CD8-positive, alpha-beta memory T cell (primary cell): ENCODE data around the gene BARD1. TPM values are rescaled to one million over a fixed set of nuclear protein-coding genes. Genes with fewer than 3 reads are reported as not detected.

Source experiments
- CTCF ChIA-PET: fragments of 350-600 bp; sonication (Branson Sonifier 250); formaldehyde crosslinking; loops from one replicate; lab custom pipeline; 2021; ENCODE audit warnings: antibody characterized with exemption; lab: Charles Lee
- POLR2A ChIA-PET: fragments of 350-600 bp; sonication (Branson Sonifier 250); formaldehyde crosslinking; loops from one replicate; lab custom pipeline; 2021; ENCODE audit warnings: antibody characterized with exemption; lab: Charles Lee
- DNase-seq, 5 donors: peaks; one replicate each; pipeline versions ENCODE4 v3.0.0 to v3.0.0-alpha.2; 2020 to 2022; ENCODE audit warnings: mixed read lengths in 1 of 5
- H3K27ac ChIP-seq: one replicate; pipeline ENCODE4 v1.7.0; 2013; ENCODE audit warnings: low read depth, mild to moderate bottlenecking, low read length, moderate library complexity
- H3K27me3 ChIP-seq: 2 replicates; pipeline ENCODE4 v1.7.0; 2013; ENCODE audit warnings: low read length, mild to moderate bottlenecking; ENCODE audit not compliant: insufficient read depth, poor library complexity, severe bottlenecking
- H3K36me3 ChIP-seq: 2 replicates; pipeline ENCODE4 v1.7.0; 2013; ENCODE audit warnings: mild to moderate bottlenecking, low read length, moderate library complexity; ENCODE audit not compliant: insufficient read depth
- H3K4me1 ChIP-seq: 2 replicates; pipeline ENCODE4 v1.7.0; 2013; ENCODE audit warnings: mild to moderate bottlenecking, low read length, moderate library complexity; ENCODE audit not compliant: insufficient read depth
- H3K4me3 ChIP-seq: 2 replicates; pipeline ENCODE4 v1.7.0; 2013; ENCODE audit warnings: mild to moderate bottlenecking, low read length
- H3K9me3 ChIP-seq: 2 replicates; pipeline ENCODE4 v1.7.0; 2013; ENCODE audit warnings: mild to moderate bottlenecking, low read length
- H3K27ac Mint-ChIP-seq, 8 donors: one replicate each; pipeline ENCODE4 v1.8.0; 2020 to 2021; ENCODE audit warnings: mixed read lengths in 8 of 8, mild to moderate bottlenecking in 6 of 8, inconsistent platforms in 3 of 8, moderate library complexity in 3 of 8
- H3K27me3 Mint-ChIP-seq, 2 donors: one replicate each; pipeline ENCODE4 v1.8.0; 2020 to 2021; ENCODE audit warnings: mixed read lengths in 2 of 2, mild to moderate bottlenecking in 1 of 2, moderate library complexity in 1 of 2
- H3K36me3 Mint-ChIP-seq, 3 donors: one replicate each; pipeline ENCODE4 v1.8.0; 2020 to 2021; ENCODE audit warnings: mixed read lengths in 3 of 3, inconsistent platforms in 1 of 3, mild to moderate bottlenecking in 1 of 3
- H3K4me1 Mint-ChIP-seq, 3 donors: one replicate each; pipeline ENCODE4 v1.8.0; 2020 to 2021; ENCODE audit warnings: mixed read lengths in 3 of 3, inconsistent platforms in 1 of 3, mild to moderate bottlenecking in 1 of 3
- H3K4me3 Mint-ChIP-seq, 7 donors: one replicate each; pipeline ENCODE4 v1.8.0; 2020 to 2021; ENCODE audit warnings: mixed read lengths in 7 of 7, mild to moderate bottlenecking in 6 of 7, moderate library complexity in 4 of 7, inconsistent platforms in 2 of 7
- H3K9me3 Mint-ChIP-seq, 5 donors: one replicate each; pipeline ENCODE4 v1.8.0; 2020 to 2022; ENCODE audit warnings: mixed read lengths in 5 of 5, mild to moderate bottlenecking in 3 of 5, moderate library complexity in 2 of 5, inconsistent platforms in 1 of 5
- polyA plus RNA-seq: library from polyadenylated mRNA; unstranded; fragments of 300-500 nt; fragmentation: Illumina TruSeq; gene quantifications from one replicate; pipeline ENCODE4 v1.2.3, GENCODE V29; 2021
- total RNA-seq, 2 experiments: library from RNA; stranded (reverse); gene quantifications; one replicate each; pipeline ENCODE4 v1.2.3, GENCODE V29; 2021

The BARD1 gene
- total and polyA plus RNA-seq, 3 experiments from 2014 or later, result 7.2 to 20.0 (median 18.3) TPM

DNA sequence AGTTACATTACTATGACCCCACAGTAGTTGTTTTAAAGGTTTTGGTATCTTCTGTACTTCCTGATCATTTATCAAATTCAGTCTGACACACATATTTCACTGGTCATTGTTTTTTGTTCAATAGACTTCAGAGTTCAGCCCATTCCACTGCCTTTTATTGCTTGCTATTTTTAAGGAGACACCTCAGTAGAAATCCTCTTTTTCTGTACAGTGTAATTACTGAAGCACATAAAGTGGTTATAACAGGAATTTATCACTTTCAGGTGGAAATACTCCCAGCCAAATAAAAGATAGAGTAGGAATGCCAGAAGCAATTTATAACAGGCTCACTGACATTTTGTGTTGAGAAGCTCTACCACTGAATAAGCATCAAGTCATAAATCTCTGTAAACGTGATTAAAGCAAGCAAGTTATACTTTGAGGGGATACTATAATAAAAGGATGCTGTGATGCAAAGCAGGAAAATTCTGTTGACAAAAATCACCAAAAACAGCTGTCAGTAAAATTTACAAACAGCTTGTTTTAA, 6.6 kb upstream of the BARD1 start:
- H3K27me3 ChIP-seq, result no peaks in the 10 kb centered on the region
- ChIA-PET POLR2A (no interaction called here), CTCF (no interaction called here)
- no peaks in the 10 kb centered on the region for H3K36me3 ChIP-seq
- DNase-seq, result no peak
- Mint-ChIP-seq H3K4me3 (no peak overlapping the region), H3K36me3 (no peaks in the 10 kb centered on the region), H3K9me3 (no peaks in the 10 kb centered on the region), H3K4me1 (peaks cover 0 to under 1% (median 0%) of the 10 kb centered on the region in 3 donors), H3K27me3 (peaks cover 6 to 34% of the 10 kb centered on the region in 2 donors), H3K27ac (no peak overlapping the region)
- H3K4me1 ChIP-seq, result no peaks in the 10 kb centered on the region
- H3K9me3 ChIP-seq, result no peaks in the 10 kb centered on the region
- no peak overlapping the region for H3K27ac ChIP-seq
- H3K4me3 ChIP-seq, result no peak overlapping the region

DNA sequence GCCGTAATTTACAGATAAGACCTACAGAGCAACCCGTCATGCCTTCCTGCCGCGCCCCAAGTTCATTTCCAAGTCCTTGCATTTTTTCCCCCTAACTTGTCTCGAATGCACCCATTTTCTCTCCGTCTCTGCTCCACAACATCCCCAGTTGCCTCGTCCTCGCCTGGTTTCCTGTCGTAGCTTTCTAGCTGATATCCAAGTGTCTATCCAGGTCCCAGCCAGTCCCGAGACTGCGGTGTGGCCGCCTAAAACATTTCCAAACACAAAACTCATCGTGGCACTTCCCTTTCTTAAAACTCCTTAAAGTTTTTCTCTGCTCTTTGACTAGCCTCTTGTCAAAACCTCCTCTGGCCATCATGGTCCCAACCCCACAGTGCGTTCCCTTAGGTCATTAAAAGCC, 1.2 kb upstream of the BARD1 start:
- DNase-seq, result peak in 1 of 5 donors; percentile 4
- peak overlapping the region; percentile 68 for H3K27ac ChIP-seq
- H3K4me1 ChIP-seq, result peaks cover 10% of the 10 kb centered on the region
- Mint-ChIP-seq H3K27me3 (peaks cover 3 to 5% of the 10 kb centered on the region in 2 donors), H3K4me1 (peaks cover 26 to 38% (median 37%) of the 10 kb centered on the region in 3 donors), H3K4me3 (peak overlapping the region; percentile 89 to 96 (median 95)), H3K9me3 (no peaks in the 10 kb centered on the region), H3K36me3 (peaks cover 0 to 13% (median 0%) of the 10 kb centered on the region in 3 donors), H3K27ac (peak overlapping the region in 7 of 8 donors; percentile 17 to 88 (median 62))
- no peaks in the 10 kb centered on the region for H3K27me3 ChIP-seq
- CTCF ChIA-PET, result no interaction called here
- H3K36me3 ChIP-seq, result no peaks in the 10 kb centered on the region
- POLR2A ChIA-PET, result no interaction called here
- H3K4me3 ChIP-seq, result no peak overlapping the region
- no peaks in the 10 kb centered on the region for H3K9me3 ChIP-seq

DNA sequence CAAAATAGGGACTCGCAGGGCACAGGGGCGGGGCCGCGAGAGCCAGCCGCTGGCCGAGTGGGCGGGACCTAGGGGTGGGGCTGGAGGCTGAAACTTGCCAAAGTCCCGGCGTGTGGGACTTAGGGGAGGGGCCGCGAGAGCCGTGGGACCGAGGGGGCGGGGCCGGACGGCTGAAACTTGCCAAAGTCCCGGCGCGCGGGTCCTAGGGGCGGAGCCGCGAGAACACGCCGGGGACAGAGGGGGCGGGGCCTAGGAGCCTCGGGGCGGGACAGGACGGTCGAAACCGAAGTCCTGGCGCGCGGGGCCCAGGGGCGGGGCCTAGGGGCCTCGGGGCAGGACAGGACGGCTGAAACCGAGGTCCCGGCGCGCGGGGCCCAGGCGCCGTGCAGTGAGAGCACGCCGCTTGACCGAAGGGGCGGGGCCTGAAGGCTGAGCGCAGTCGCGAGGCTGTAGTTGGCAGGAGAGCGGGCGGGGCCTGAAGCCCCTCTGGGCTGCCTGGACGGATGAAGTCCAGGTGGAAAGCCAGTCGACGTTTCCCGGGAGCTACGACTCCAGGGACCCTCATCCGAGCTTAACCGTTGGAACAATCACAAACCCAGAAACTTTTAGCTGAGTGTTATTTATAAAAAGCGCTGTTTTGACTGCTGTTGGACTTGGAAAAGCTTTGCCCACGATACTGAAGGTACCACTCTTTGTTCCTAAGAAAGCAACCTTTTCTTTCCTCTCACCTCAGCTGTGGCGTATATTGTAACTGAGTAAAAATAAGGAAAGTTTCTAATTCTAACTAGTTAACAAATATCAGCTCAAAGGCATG, 475 bp upstream of the BARD1 start:
- peak overlapping the region; percentile 38 for H3K4me3 ChIP-seq
- CTCF ChIA-PET, result no interaction called here
- peak; percentile 87 to 99 (median 97) for DNase-seq
- Mint-ChIP-seq H3K4me3 (peak overlapping the region; percentile 89 to 96 (median 95)), H3K27me3 (peaks cover 3 to 4% of the 10 kb centered on the region in 2 donors), H3K9me3 (no peaks in the 10 kb centered on the region), H3K36me3 (peaks cover 0 to 13% (median 0%) of the 10 kb centered on the region in 3 donors), H3K27ac (peak overlapping the region; percentile 61 to 94 (median 74)), H3K4me1 (peaks cover 28 to 44% (median 43%) of the 10 kb centered on the region in 3 donors)
- peak overlapping the region; percentile 68 for H3K27ac ChIP-seq
- POLR2A ChIA-PET, result no interaction called here
- no peaks in the 10 kb centered on the region for H3K9me3 ChIP-seq
- H3K4me1 ChIP-seq, result peaks cover 10% of the 10 kb centered on the region
- H3K36me3 ChIP-seq, result no peaks in the 10 kb centered on the region
- no peaks in the 10 kb centered on the region for H3K27me3 ChIP-seq

DNA sequence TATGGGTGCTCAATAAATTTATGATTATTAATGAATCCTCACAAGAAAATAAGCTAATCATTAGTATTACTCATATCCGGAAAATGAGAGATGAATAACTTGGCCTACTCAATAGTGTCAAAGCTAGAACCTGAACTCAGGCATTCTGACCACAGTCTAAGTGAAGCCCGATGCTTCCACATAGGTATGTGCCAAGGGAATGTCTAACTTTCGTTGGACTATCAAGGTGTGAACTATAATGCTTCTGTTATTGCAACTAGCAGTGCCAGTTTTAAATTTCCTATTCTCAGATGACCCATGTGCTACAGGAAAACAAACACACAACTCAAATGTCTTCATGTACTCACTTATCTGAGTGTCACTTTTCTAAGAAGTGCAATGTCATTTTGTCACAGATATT, 1.8 kb downstream of the BARD1 start:
- Histone ChIP-seq H3K27ac (peak overlapping the region; percentile 45), H3K4me3 (peak overlapping the region; percentile 22), H3K27me3 (no peaks in the 10 kb centered on the region), H3K4me1 (peaks cover 10% of the 10 kb centered on the region), H3K36me3 (no peaks in the 10 kb centered on the region), H3K9me3 (no peaks in the 10 kb centered on the region)
- peaks cover 0 to 13% (median 0%) of the 10 kb centered on the region in 3 donors for H3K36me3 Mint-ChIP-seq
- DNase-seq, result no peak
- ChIA-PET POLR2A (no interaction called here), CTCF (interaction anchor here (1.7 kb wide), 1 partner anchor 1524 kb away, joined by 4 read pairs; the partner anchor contains the start of gene SPAG16)
- peak overlapping the region; percentile 86 to 97 (median 93) for H3K27ac Mint-ChIP-seq
- H3K4me3 Mint-ChIP-seq, result peak overlapping the region; percentile 89 to 96 (median 95)
- H3K4me1 Mint-ChIP-seq, result peaks cover 30 to 59% (median 44%) of the 10 kb centered on the region in 3 donors
- peaks cover 0 to 1% of the 10 kb centered on the region in 2 donors for H3K27me3 Mint-ChIP-seq
- no peaks in the 10 kb centered on the region for H3K9me3 Mint-ChIP-seq

DNA sequence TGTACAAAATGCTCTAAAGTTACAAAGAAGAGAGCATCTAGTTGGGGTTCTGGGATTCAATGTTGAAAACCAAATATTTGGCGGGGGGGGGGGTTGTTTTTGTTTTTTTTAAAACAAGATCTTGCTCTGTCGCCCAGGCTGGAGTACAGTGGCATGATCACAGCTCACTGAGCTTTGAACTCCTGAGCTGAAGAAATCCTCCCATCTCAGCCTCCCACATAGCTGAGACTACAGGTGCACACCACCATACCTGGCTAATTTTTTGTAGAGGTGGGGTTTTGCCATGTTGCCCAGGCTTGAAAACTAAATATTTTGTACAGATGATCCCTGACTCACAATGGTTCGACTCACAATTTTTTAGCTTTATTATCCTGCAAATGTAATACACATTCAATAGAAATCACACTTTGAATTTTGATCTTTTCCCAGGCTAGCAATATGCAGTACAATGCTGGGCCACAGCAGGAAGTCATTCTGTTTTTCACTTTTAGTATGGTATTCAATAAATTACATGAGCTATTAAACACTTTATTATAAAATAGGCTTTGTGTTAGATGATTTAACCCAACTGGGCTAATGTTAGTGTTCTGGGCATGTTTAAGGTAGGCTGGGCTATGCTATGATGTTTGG, 7.6 kb downstream of the BARD1 start:
- Mint-ChIP-seq H3K27me3 (no peaks in the 10 kb centered on the region), H3K9me3 (no peaks in the 10 kb centered on the region), H3K4me3 (no peak overlapping the region)

DNA sequence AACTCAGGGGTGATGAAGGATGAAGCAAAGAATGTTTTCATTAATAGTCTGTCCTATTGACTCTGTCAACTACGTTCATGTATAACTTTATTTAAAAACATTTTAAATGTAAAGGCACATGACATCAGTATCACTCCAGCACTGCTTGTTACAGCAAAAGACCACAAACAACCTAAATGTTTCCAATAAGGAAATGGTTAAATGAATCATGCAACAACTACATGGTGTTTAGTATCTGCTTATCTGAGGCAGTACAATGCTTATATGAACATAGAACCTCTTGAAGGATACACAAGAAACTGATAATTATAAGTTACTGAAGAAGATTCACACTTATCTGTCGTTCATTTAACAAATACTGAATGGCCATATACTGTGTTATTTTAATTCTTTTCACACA, 8.4 kb downstream of the BARD1 start:
- H3K4me3 Mint-ChIP-seq, result no peak overlapping the region
- no peak for DNase-seq
- H3K36me3 Mint-ChIP-seq, result peaks cover 0 to 8% (median 0%) of the 10 kb centered on the region in 3 donors
- H3K9me3 Mint-ChIP-seq, result no peaks in the 10 kb centered on the region
- Histone ChIP-seq H3K36me3 (no peaks in the 10 kb centered on the region), H3K27ac (no peak overlapping the region), H3K27me3 (no peaks in the 10 kb centered on the region), H3K4me3 (no peak overlapping the region), H3K9me3 (no peaks in the 10 kb centered on the region), H3K4me1 (no peaks in the 10 kb centered on the region)
- POLR2A ChIA-PET, result no interaction called here
- H3K27ac Mint-ChIP-seq, result no peak overlapping the region
- no peaks in the 10 kb centered on the region for H3K27me3 Mint-ChIP-seq
- CTCF ChIA-PET, result no interaction called here
- H3K4me1 Mint-ChIP-seq, result peaks cover 20 to 74% (median 41%) of the 10 kb centered on the region in 3 donors

More for the DNA sequence above, 7.6 kb downstream of the BARD1 start:
- CTCF ChIA-PET, result interaction anchor here (0.6 kb wide), 1 partner anchor 401 kb away, joined by 3 read pairs; no protein-coding TSS in a partner anchor
- Mint-ChIP-seq H3K27ac (peak overlapping the region in 1 of 8 donors; percentile 40), H3K36me3 (peaks cover 0 to 8% (median 0%) of the 10 kb centered on the region in 3 donors), H3K4me1 (peaks cover 24 to 77% (median 42%) of the 10 kb centered on the region in 3 donors)
- no peak overlapping the region for H3K27ac ChIP-seq
- H3K36me3 ChIP-seq, result no peaks in the 10 kb centered on the region
- no peaks in the 10 kb centered on the region for H3K9me3 ChIP-seq
- H3K4me3 ChIP-seq, result no peak overlapping the region
- POLR2A ChIA-PET, result interaction anchor here (0.6 kb wide), 1 partner anchor 105 kb away, joined by 4 read pairs; no protein-coding TSS in a partner anchor
- no peaks in the 10 kb centered on the region for H3K4me1 ChIP-seq
- no peaks in the 10 kb centered on the region for H3K27me3 ChIP-seq
- DNase-seq, result no peak

DNA sequence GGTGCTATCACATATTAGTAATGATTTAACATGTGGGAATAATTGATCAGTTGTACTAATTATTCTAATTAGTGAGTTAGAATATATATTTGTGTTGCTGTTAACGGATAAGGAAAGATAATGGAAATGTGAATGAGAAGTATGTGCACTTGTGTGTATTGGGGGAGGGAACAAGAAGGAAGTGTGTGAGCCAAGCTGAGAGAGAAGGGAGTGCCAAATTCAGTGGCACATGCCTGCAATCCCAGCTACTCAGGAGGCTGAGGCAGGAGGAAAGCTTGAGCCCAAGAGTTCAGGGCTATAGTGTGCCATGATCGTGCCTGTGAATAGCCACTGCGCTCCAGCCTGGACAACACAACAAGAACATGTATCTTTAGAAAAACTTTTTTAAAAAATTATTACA, 9.3 kb downstream of the BARD1 start:
- H3K4me1 ChIP-seq, result no peaks in the 10 kb centered on the region
- H3K36me3 Mint-ChIP-seq, result peaks cover 0 to 12% (median 3%) of the 10 kb centered on the region in 3 donors
- H3K4me3 ChIP-seq, result no peak overlapping the region
- POLR2A ChIA-PET, result no interaction called here
- no peaks in the 10 kb centered on the region for H3K27me3 Mint-ChIP-seq
- H3K27ac ChIP-seq, result no peak overlapping the region
- H3K4me3 Mint-ChIP-seq, result no peak overlapping the region
- H3K36me3 ChIP-seq, result no peaks in the 10 kb centered on the region
- no peak overlapping the region for H3K27ac Mint-ChIP-seq
- no peaks in the 10 kb centered on the region for H3K9me3 Mint-ChIP-seq
- no peak for DNase-seq
- H3K9me3 ChIP-seq, result no peaks in the 10 kb centered on the region
- H3K4me1 Mint-ChIP-seq, result peaks cover 15 to 66% (median 32%) of the 10 kb centered on the region in 3 donors
- H3K27me3 ChIP-seq, result no peaks in the 10 kb centered on the region
- CTCF ChIA-PET, result no interaction called here
